HepG2 (cell line): Measurements from ENCODE around the gene SPSB1. TPM values are rescaled to one million over a fixed set of nuclear protein-coding genes. Genes with fewer than 3 reads are reported as not detected.

Experiments used
- ATAC-seq: fragments of 200-7000 bp; cut with Tn5 transposase; 3 replicates; pipeline ENCODE4 v1.9.1; 2020; ENCODE audit warnings: mild to moderate bottlenecking, moderate library complexity
- BruUV-seq: library from RNA; stranded (reverse); fragments of 400-500 nt; replicated peaks from 2 replicates; lab custom pipeline; 2021; lab: Mats Ljungman, UMichigan
- CTCF ChIA-PET: fragments of 300-600 bp; formaldehyde crosslinking; extraction: SDS; loops from one replicate; lab custom pipeline; 2021; ENCODE audit warnings: low total read pairs, inconsistent platforms, low intra/inter-chr PET ratio; lab: Yijun Ruan, JAX
- POLR2A ChIA-PET: fragments of 350-600 bp; sonication (Branson Sonifier 250); formaldehyde crosslinking; loops from one replicate; lab custom pipeline; 2020; ENCODE audit warnings: antibody characterized with exemption, inconsistent platforms; lab: Yijun Ruan, JAX
- DNase-seq: peaks from one replicate; pipeline ENCODE4 v3.0.0-alpha.2; 2015; ENCODE audit warnings: low spot score
- FAIRE-seq: peaks from 3 replicates; lab custom pipeline; 2011; peaks lifted over from hg19 to GRCh38; lab: Jason Lieb, UNC
- H2AFZ ChIP-seq: one replicate; pipeline ENCODE4 v1.6.1; 2011; ENCODE audit warnings: low read length, inconsistent platforms
- H3K27ac ChIP-seq: fragments of 300-600 bp; 3 replicates; pipeline ENCODE4 v1.8.0; 2011; ENCODE audit warnings: mixed run types, mild to moderate bottlenecking, mixed read lengths, low read length, inconsistent platforms; ENCODE audit not compliant: insufficient read depth; ENCODE audit errors: extremely low read length
- H3K27me3 ChIP-seq, 2 experiments: fragments of 200-600 bp in 1 of 2; 2 replicates in 1 of 2; 3 replicates in 1 of 2; pipeline versions ENCODE4 v1.6.0 to v1.8.0; 2011; ENCODE audit warnings: low read length in 2 of 2, mild to moderate bottlenecking in 2 of 2, moderate library complexity in 2 of 2, inconsistent platforms in 1 of 2; ENCODE audit not compliant: insufficient read depth in 2 of 2, control insufficient read depth in 1 of 2
- H3K36me3 ChIP-seq, 2 experiments: fragments of 200-600 bp in 1 of 2; replicated peaks in 1 of 2; 2 replicates in 1 of 2; 3 replicates in 1 of 2; pipeline versions ENCODE4 v1.5.1 to v1.8.0; 2011; ENCODE audit warnings: low read length in 2 of 2, inconsistent platforms in 1 of 2; ENCODE audit not compliant: insufficient read depth in 2 of 2, control insufficient read depth in 1 of 2
- H3K4me1 ChIP-seq: 2 replicates; pipeline ENCODE4 v1.5.1; 2012; ENCODE audit warnings: low read length, inconsistent platforms; ENCODE audit not compliant: insufficient read depth
- H3K4me2 ChIP-seq: 2 replicates; pipeline ENCODE4 v1.6.0; 2011; ENCODE audit warnings: low read depth, low read length, inconsistent platforms
- H3K4me3 ChIP-seq, 3 experiments: fragments of 200-600 bp in 1 of 3; sonication (generic), shearing (Covaris generic) in 1 of 3; replicated peaks in 1 of 3; 2 replicates each; pipeline ENCODE4 v1.5.1; 2011 to 2016; ENCODE audit warnings: low read length in 3 of 3, inconsistent platforms in 2 of 3, low read depth in 2 of 3, mild to moderate bottlenecking in 2 of 3, control low read depth in 1 of 3, mixed read lengths in 1 of 3; ENCODE audit not compliant: insufficient read depth in 1 of 3
- H3K79me2 ChIP-seq: one replicate; pipeline ENCODE4 v1.6.1; 2011; ENCODE audit warnings: low read length, inconsistent platforms; ENCODE audit not compliant: insufficient read depth
- H3K9ac ChIP-seq: 2 replicates; pipeline ENCODE4 v1.6.0; 2011; ENCODE audit warnings: mild to moderate bottlenecking, low read depth, low read length, inconsistent platforms; ENCODE audit not compliant: insufficient read depth
- H3K9me3 ChIP-seq: 2 replicates; pipeline ENCODE4 v1.5.1; 2012; ENCODE audit warnings: mild to moderate bottlenecking, low read length
- H4K20me1 ChIP-seq: 2 replicates; pipeline ENCODE4 v1.6.0; 2011; ENCODE audit warnings: inconsistent platforms, mild to moderate bottlenecking, low read length, moderate library complexity; ENCODE audit not compliant: insufficient read depth
- CSRNP1 ChIP-seq: sonication (generic); formaldehyde crosslinking; IDR thresholded peaks from 2 replicates; pipeline ENCODE4 v1.8.1; 2023; ENCODE audit warnings: mild to moderate bottlenecking, missing genetic modification reagents
- ELF3 ChIP-seq: IDR thresholded peaks from 2 replicates; pipeline ENCODE4 v1.6.1; 2016; ENCODE audit warnings: missing genetic modification reagents, missing compliant biosample characterization
- ELF4 ChIP-seq: sonication (generic); formaldehyde crosslinking; IDR thresholded peaks from 2 replicates; pipeline ENCODE4 v1.5.0; 2020; ENCODE audit warnings: missing genetic modification reagents, mild to moderate bottlenecking, moderate library complexity, borderline replicate concordance
- IRF1 ChIP-seq: sonication (generic); formaldehyde crosslinking; IDR thresholded peaks from 2 replicates; pipeline ENCODE4 v1.4.0; 2020; ENCODE audit warnings: low read depth, mild to moderate bottlenecking, missing genetic modification reagents
- LCORL ChIP-seq, 2 experiments: fragments of 450-650 bp in 1 of 2; sonication (generic) in 1 of 2; formaldehyde crosslinking in 1 of 2; IDR thresholded peaks; 2 replicates each; pipeline versions ENCODE4 v1.5.0 to v1.6.1; 2017 to 2020; ENCODE audit warnings: antibody characterized with exemption in 1 of 2, missing genetic modification reagents in 1 of 2
- PCBP2 ChIP-seq: fragments of 200-400 bp; formaldehyde crosslinking; optimal IDR thresholded peaks from 2 replicates; pipeline ENCODE3; 2018; ENCODE audit warnings: low read length, low read depth; ENCODE audit not compliant: poor library complexity, severe bottlenecking
- SOX13 ChIP-seq, 3 experiments: fragments of 450-650 bp in 1 of 3; sonication (generic) in 1 of 3; formaldehyde crosslinking in 1 of 3; IDR thresholded peaks in 2 of 3; conservative IDR thresholded peaks in 1 of 3; 2 replicates each; pipeline versions ENCODE4 v1.5.0 to v1.6.1; 2016 to 2020; ENCODE audit warnings: antibody characterized with exemption in 1 of 3, mild to moderate bottlenecking in 1 of 3, missing compliant biosample characterization in 1 of 3, missing genetic modification reagents in 1 of 3, moderate library complexity in 1 of 3
- SRF ChIP-seq: IDR thresholded peaks from 2 replicates; pipeline ENCODE4 v1.6.1; 2011; ENCODE audit warnings: mild to moderate bottlenecking, low read depth, low read length, moderate library complexity
- STAG1 ChIP-seq: sonication (generic); formaldehyde crosslinking; IDR thresholded peaks from 2 replicates; pipeline ENCODE4 v1.4.0; 2020; ENCODE audit warnings: missing genetic modification reagents
- TCF7 ChIP-seq: sonication (generic); IDR thresholded peaks from 2 replicates; pipeline ENCODE4 v1.6.1; 2016; ENCODE audit warnings: antibody characterized with exemption, low read depth
- ZFAT ChIP-seq: sonication (generic); formaldehyde crosslinking; conservative IDR thresholded peaks from 2 replicates; pipeline ENCODE4 v1.8.1; 2023; ENCODE audit warnings: missing genetic modification reagents, inconsistent platforms
- ZNF367 ChIP-seq: sonication (generic); formaldehyde crosslinking; IDR thresholded peaks from 2 replicates; pipeline ENCODE4 v1.4.0; 2020; ENCODE audit warnings: missing genetic modification reagents, borderline replicate concordance
- ZNF382 ChIP-seq: sonication (generic); formaldehyde crosslinking; IDR thresholded peaks from 2 replicates; pipeline ENCODE4 v1.5.0; 2020; ENCODE audit warnings: missing genetic modification reagents, mild to moderate bottlenecking, borderline replicate concordance
- ZNF460 ChIP-seq: sonication (generic); formaldehyde crosslinking; IDR thresholded peaks from 2 replicates; pipeline ENCODE4 v1.5.1; 2020; ENCODE audit warnings: missing genetic modification reagents, mild to moderate bottlenecking, borderline replicate concordance
- ZNF703 ChIP-seq: sonication (generic); formaldehyde crosslinking; IDR thresholded peaks from 2 replicates; pipeline ENCODE4 v1.5.1; 2020; ENCODE audit warnings: missing genetic modification reagents, mild to moderate bottlenecking, moderate library complexity, borderline replicate concordance
- ZNF784 ChIP-seq: sonication (generic); formaldehyde crosslinking; IDR thresholded peaks from 2 replicates; pipeline ENCODE4 v1.5.1; 2020; ENCODE audit warnings: missing genetic modification reagents, mild to moderate bottlenecking, borderline replicate concordance
- WGBS: methylation state at CpG from one replicate; pipeline ENCODE4 v1.1.6; 2017; ENCODE audit warnings: low lambda C conversion rate; 5-methylcytosine and 5-hydroxymethylcytosine counted together
- in situ Hi-C: cut with HindIII; loops from 2 replicates; pipeline ENCODE4 v1.10.0; 2017; ENCODE audit warnings: low pct_unique_long_range_greater_than_20kb; ENCODE audit not compliant: extremely low pct_ligation_motif_present
- intact Hi-C: fragments of 100-400 bp; cut with micrococcal nuclease; formaldehyde crosslinking; loops from one replicate; pipeline ENCODE4 v1.10.0; 2022; ENCODE audit not compliant: unreplicated experiment
- polyA plus RNA-seq, 8 experiments: library from polyadenylated mRNA; depleted of rRNA in 3 of 8; stranded (reverse) in 7 of 8; unstranded in 1 of 8; fragments of >200 nt; fragmentation: Illumina TruSeq in 4 of 8; extraction: Trizol in 4 of 8; gene quantifications; 2 replicates each; pipeline versions ENCODE4 v1.2.1 to v1.2.3, GENCODE V29; 2011 to 2016; ENCODE audit warnings: low read depth in 4 of 8, missing spikeins in 1 of 8, mixed read lengths in 1 of 8; ENCODE audit not compliant: insufficient read depth in 1 of 8
- total RNA-seq, 5 experiments: library from RNA; depleted of rRNA; stranded (reverse); fragments of >200 nt; fragmentation: Illumina TruSeq; extraction: Trizol; gene quantifications; 2 replicates each; pipeline ENCODE4 v1.2.3, GENCODE V29; 2016; ENCODE audit warnings: low read depth in 1 of 5

SPSB1 gene
- total and polyA plus RNA-seq, 2 of the 13 experiments (the other 11 are each of a cell fraction or from before 2014, with no cell fraction given) = 5.0 to 8.0 TPM

GRCh38 chr1:9356021-9356420 lies 63.3 kb downstream of the SPSB1 start:
- Histone ChIP-seq H3K4me2 (no peak overlapping the region), H3K4me1 (no peaks in the 10 kb centered on the region), H3K79me2 (no peaks in the 10 kb centered on the region), H2AFZ (no peak overlapping the region), H4K20me1 (no peaks in the 10 kb centered on the region), H3K27me3 (no peaks in the 10 kb centered on the region), H3K9ac (no peak overlapping the region), H3K27ac (no peak overlapping the region), H3K36me3 (peaks cover 3 to 14% of the 10 kb centered on the region in 2 experiments; a peak in 2 of 5 replicates), H3K9me3 (no peaks in the 10 kb centered on the region), H3K4me3 (no peak overlapping the region)
- ChIA-PET POLR2A (no interaction called here), CTCF (no interaction called here)
- TF ChIP-seq IRF1 (no peak), ZNF382 (CRISPR knock-in tag) (no peak), STAG1 (CRISPR knock-in tag) (no peak), SRF (no peak), ZFAT (CRISPR knock-in tag) (no peak), LCORL (IDR thresholded peaks at IDR 0.05) (no peak), LCORL (CRISPR knock-in tag; IDR thresholded peaks at IDR 0.05) (no peak), ZNF460 (CRISPR knock-in tag) (no peak), TCF7 (no peak), PCBP2 (no peak), ZNF703 (CRISPR knock-in tag) (no peak), ELF4 (CRISPR knock-in tag) (no peak), SOX13 (IDR thresholded peaks at IDR 0.05) (no peak), SOX13 (CRISPR knock-in tag; conservative IDR thresholded peaks at IDR 0.05 in 1 of 2, IDR thresholded peaks at IDR 0.05 in 1 of 2) (no peak), CSRNP1 (no peak), ZNF367 (CRISPR knock-in tag) (no peak), ELF3 (no peak), ZNF784 (no peak)
- no peak for DNase-seq
- ATAC-seq = no peak
- BruUV-seq = no TSS peak
- no peak for FAIRE-seq
- in situ Hi-C loops (no loop called here), intact Hi-C loops (no loop called here)
- WGBS = 97% methylated on average over 18 of the region's 24 CpGs
